HG03378 (cell line): Measurements from ENCODE around the gene ANKRD33B.
"Not testable (repeated sequence)": the region's sequence is repeated elsewhere in the genome, so short reads cannot be mapped to it uniquely, and the experiment has no call there.

Experiments used
- ATAC-seq: cut with Tn5 transposase; IDR thresholded peaks from one replicate; pipeline ENCODE4 v1.9.1; 2021; ENCODE audit warnings: mild to moderate bottlenecking, moderate library complexity; ENCODE audit not compliant: unreplicated experiment

Gene ANKRD33B

GRCh38 chr5:10591966-10592365 lies 28.1 kb downstream of the ANKRD33B start:
- no peak for ATAC-seq

GRCh38 chr5:10592601-10593000 lies 28.7 kb downstream of the ANKRD33B start:
- peak; percentile 39 for ATAC-seq

- no peak for ATAC-seq
Observed at GRCh38 chr5:10593531-10594181, 29.8 kb downstream of the ANKRD33B start.

GRCh38 chr5:10594591-10595210 lies 30.8 kb downstream of the ANKRD33B start:
- ATAC-seq = no peak

- ATAC-seq = no peak
Observed at GRCh38 chr5:10595293-10595671, 31.4 kb downstream of the ANKRD33B start.

GRCh38 chr5:10595672-10596309 lies 31.9 kb downstream of the ANKRD33B start:
- ATAC-seq = peak; percentile 37

GRCh38 chr5:10596310-10596703 lies 32.4 kb downstream of the ANKRD33B start:
- ATAC-seq = no peak

- ATAC-seq = no peak
Observed at GRCh38 chr5:10596886-10597451, 33.1 kb downstream of the ANKRD33B start.

GRCh38 chr5:10599113-10599512 lies 35.2 kb downstream of the ANKRD33B start:
- ATAC-seq = no peak

GRCh38 chr5:10599862-10600284 lies 36.0 kb downstream of the ANKRD33B start:
- no peak for ATAC-seq

- ATAC-seq = peak; percentile 77
Observed at GRCh38 chr5:10600626-10601245, 36.9 kb downstream of the ANKRD33B start.

- ATAC-seq = peak; percentile 32
Observed at GRCh38 chr5:10601246-10602030, 37.6 kb downstream of the ANKRD33B start.

GRCh38 chr5:10602031-10602806 lies 38.3 kb downstream of the ANKRD33B start:
- no peak for ATAC-seq

- ATAC-seq = no peak
Observed at GRCh38 chr5:10604975-10605374, 41.1 kb downstream of the ANKRD33B start.

GRCh38 chr5:10606632-10607022 lies 42.8 kb downstream of the ANKRD33B start:
- not testable (repeated sequence) for ATAC-seq

- peak; percentile 87 for ATAC-seq
Observed at GRCh38 chr5:10607023-10607665, 43.3 kb downstream of the ANKRD33B start.

GRCh38 chr5:10607666-10608073 lies 43.8 kb downstream of the ANKRD33B start:
- ATAC-seq = peak; percentile 47

- ATAC-seq = not testable (repeated sequence)
Observed at GRCh38 chr5:10608081-10608480, 44.2 kb downstream of the ANKRD33B start.

GRCh38 chr5:10610058-10610457 lies 46.2 kb downstream of the ANKRD33B start:
- ATAC-seq = no peak
